ENCODE measurements around the gene FAM47E. TPM values are rescaled to one million over a fixed set of nuclear protein-coding genes. Genes with fewer than 3 reads are reported as not detected.
A peak's percentile ranks its signal among the peaks of the same experiment; 100 is the strongest.

FAM47E gene
- total and polyA plus RNA-seq, 2 of the 13 experiments (the other 11 are each of a cell fraction or from before 2014, with no cell fraction given) = 0.33 to 0.66 TPM

- no peak for TF ChIP-seq FUBP1 (CRISPR knock-in tag; IDR thresholded peaks at IDR 0.05; ENCODE audit: borderline replicate concordance)
- TF ChIP-seq TBP (CRISPR knock-in tag; IDR thresholded peaks at IDR 0.05) = no peak
- TF ChIP-seq ZNF572 (CRISPR knock-in tag; IDR thresholded peaks at IDR 0.05) = no peak
- TF ChIP-seq ZNF230 (CRISPR knock-in tag; IDR thresholded peaks at IDR 0.05) = no peak
- TF ChIP-seq ZNF646 (CRISPR knock-in tag; IDR thresholded peaks at IDR 0.05) = no peak
- TF ChIP-seq ZBTB8A (CRISPR knock-in tag; IDR thresholded peaks at IDR 0.05; ENCODE audit: borderline replicate concordance, low read depth) = no peak
- TF ChIP-seq FOXP1 (IDR thresholded peaks at IDR 0.05) = no peak
- peak; percentile 64 for TF ChIP-seq FOXP1 (CRISPR knock-in tag; IDR thresholded peaks at IDR 0.05)
- no peak for TF ChIP-seq ZEB1 (IDR thresholded peaks at IDR 0.05; ENCODE audit: insufficient replicate concordance, low read depth)
- TF ChIP-seq ZHX2 (IDR thresholded peaks at IDR 0.05; ENCODE audit: low read depth) = peak; percentile 39; the same call in 1 of the 2 replicates
- TF ChIP-seq ZHX2 (CRISPR knock-in tag; IDR thresholded peaks at IDR 0.05; ENCODE audit: borderline replicate concordance) = no peak
- TF ChIP-seq HIVEP1 (CRISPR knock-in tag; IDR thresholded peaks at IDR 0.05) = no peak
- TF ChIP-seq ZNF816 (CRISPR knock-in tag; IDR thresholded peaks at IDR 0.05; ENCODE audit: borderline replicate concordance) = no peak
- peak; percentile 34; the same call in 1 of the 2 replicates for TF ChIP-seq MYPOP (CRISPR knock-in tag; IDR thresholded peaks at IDR 0.05)
Observed at GRCh38 chr4:76208005-76208765, 43.3 kb upstream of the FAM47E start (continued).
